Hepatocyte (in vitro differentiated cells): ENCODE results near the gene EPHB6.

Experiments used
- CTCF ChIP-seq: fragments of 200-600 bp; sonication (generic); IDR thresholded peaks from 2 replicates; pipeline ENCODE4 v1.5.1; 2016; ENCODE audit warnings: antibody characterized with exemption, mild to moderate bottlenecking; ENCODE audit not compliant: poor library complexity
- EZH2 ChIP-seq: fragments of 200-600 bp; sonication (generic); IDR thresholded peaks from 2 replicates; pipeline ENCODE4 v1.6.1; 2016; ENCODE audit warnings: antibody characterized with exemption, mild to moderate bottlenecking, borderline replicate concordance
- EZH2phosphoT487 ChIP-seq: fragments of 200-600 bp; sonication (generic); IDR thresholded peaks from one replicate; pipeline ENCODE4 v1.6.1; 2018; ENCODE audit warnings: antibody characterized with exemption, mild to moderate bottlenecking, low read depth, moderate library complexity; ENCODE audit not compliant: unreplicated experiment, severe bottlenecking

GRCh38 chr7:142884286-142884640 is 29.4 kb downstream of the EPHB6 start:
- no peak for TF ChIP-seq CTCF
- no peak for TF ChIP-seq EZH2
- no peak for TF ChIP-seq EZH2phosphoT487
